Activated CD8-positive, alpha-beta memory T cell treated with anti-CD3 and anti-CD28 coated beads for 48 hours (primary cell): Measurements from ENCODE around the gene HOXD9.

ENCODE experiments used
- DNase-seq, 3 experiments: peaks; one replicate each; pipeline ENCODE4 v3.0.0-alpha.2; 2020; ENCODE audit warnings: low read depth in 2 of 3, low spot score in 2 of 3

The HOXD9 gene

GRCh38 chr2:176110415-176111308 is 11.9 kb upstream of the HOXD9 start:
- DNase-seq: no peak

DNA sequence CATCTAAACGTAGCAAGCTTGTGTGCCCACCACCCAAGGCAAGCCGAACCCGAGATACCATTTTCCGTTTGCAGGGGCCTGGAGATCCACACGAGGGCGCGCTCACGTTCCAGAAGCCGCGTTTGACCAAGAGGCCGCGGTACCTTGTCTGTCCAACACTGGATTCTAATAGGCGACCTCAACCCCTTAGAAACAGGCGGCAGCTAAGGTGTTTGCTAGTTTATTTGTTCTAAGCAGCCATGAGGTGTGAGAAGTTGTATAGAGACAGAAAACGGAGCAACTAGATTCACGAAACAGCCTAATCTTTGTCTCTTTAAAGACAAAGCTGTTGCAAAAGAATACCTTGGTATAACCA is 11.2 kb upstream of the HOXD9 start:
- no peak for DNase-seq

DNA sequence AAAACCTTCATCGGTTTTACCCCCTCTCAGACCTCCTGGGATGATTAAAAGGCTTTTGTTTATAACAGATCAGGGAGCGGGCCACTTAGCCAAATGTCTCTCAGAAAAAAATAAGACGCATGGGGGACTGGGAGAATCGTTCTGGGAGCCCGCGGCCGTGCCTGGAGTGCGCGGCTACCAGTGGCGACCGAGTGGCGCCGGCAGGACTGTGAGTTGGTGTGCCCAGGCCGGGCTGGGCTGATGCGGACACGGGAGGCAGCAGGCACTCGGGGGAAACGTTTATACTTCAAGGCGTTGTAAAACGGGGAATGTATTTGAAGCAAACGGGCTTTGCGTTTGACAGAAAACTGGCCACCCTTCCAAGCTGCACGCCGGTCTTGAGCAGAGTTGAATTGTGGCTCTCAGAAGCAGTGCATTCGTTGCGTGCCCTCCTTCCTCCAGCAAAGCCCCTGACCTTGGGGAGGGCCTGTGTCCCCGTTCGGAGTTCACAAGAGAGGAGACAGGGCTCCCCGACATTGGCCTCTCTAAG is 10.6 kb upstream of the HOXD9 start:
- DNase-seq: no peak

GRCh38 chr2:176112375-176113302 is 9.9 kb upstream of the HOXD9 start:
- DNase-seq: no peak

DNA sequence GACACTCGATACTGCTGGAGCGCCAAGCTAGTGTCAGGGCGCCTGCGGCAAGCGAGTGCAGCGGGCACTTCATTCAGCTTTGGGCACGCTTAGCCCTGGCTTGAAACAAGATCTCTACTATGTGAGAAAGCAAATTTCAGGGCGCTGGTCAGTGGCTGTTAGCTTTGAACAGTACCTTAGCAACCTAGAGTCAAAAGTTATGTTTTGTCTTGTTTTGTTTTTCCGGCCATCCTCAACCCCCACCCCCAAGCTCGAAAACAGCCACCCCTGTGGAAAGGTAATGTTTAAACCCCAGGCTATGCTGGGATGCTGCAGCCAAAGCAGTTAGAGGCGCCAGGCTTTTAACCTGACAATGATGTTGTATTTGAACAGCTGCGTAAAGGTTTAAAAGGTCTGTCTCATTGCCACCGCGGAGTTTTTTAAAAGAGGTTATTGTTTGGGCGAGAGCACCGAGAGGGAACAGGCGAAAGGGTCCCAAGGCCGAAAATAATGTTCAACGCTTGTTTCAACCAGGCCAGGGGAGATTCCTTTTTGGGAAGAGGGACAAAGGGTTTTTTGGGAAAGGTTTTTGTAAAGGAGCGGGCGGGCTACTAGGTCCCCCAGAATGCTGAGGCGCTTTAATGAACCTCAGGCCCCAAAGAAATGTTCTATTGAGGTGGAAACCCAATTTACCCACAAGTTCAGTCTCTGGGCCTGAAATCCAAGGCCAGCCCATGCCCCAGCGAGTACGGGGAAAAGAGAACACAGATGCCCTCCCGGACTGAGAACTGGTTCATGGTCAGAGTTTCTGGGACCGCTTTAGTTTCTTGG is 8.2 kb upstream of the HOXD9 start:
- no peak for DNase-seq

DNA sequence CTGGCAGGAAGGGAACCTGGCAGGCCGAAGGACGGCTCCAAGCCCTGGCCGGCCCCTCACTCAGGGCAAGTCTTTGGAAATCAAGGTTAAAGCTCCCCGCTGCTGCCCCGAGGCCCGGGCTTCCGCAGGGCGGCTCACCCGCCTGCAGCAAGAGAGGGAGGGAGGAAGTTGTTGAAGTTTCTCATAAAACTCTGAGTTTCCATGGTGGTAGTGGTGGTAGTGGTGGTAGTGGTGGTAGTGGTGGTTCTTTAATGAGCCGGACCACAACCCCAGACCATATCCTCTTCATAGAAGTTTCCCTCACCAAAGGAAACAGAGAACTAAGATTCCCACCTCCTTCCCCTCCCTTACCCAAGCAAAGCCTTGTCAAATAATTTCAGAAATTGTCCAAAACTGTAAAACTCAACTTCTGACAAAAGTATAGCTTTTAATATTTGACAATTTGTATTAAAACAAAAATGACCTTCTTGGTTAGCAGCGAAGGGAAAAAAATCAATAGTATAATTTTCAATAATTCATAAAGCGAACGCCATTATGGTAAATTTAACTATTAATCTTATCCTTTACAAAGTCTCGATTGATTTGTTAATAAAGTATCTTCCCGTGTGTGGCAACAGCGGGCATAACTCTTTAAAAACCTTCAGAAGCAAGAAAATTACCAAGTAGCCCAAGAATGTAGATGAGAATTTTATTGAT is 7.4 kb upstream of the HOXD9 start:
- no peak for DNase-seq

GRCh38 chr2:176115883-176116813 is 6.4 kb upstream of the HOXD9 start, which contains the start of gene HOXD10:
TSS of gene HOXD10 (plus strand) at chr2:176116778. CDS start at chr2:176116834, 56 bp downstream.
- DNase-seq: no peak

GRCh38 chr2:176117162-176117822 is 5.2 kb upstream of the HOXD9 start:
- no peak for DNase-seq

- no peak for DNase-seq
Measured at GRCh38 chr2:176117823-176118371, 4.6 kb upstream of the HOXD9 start.

GRCh38 chr2:176118601-176119339 is 3.7 kb upstream of the HOXD9 start:
- no peak for DNase-seq

- DNase-seq: no peak
Measured at GRCh38 chr2:176120364-176121189, 1.9 kb upstream of the HOXD9 start.

DNA sequence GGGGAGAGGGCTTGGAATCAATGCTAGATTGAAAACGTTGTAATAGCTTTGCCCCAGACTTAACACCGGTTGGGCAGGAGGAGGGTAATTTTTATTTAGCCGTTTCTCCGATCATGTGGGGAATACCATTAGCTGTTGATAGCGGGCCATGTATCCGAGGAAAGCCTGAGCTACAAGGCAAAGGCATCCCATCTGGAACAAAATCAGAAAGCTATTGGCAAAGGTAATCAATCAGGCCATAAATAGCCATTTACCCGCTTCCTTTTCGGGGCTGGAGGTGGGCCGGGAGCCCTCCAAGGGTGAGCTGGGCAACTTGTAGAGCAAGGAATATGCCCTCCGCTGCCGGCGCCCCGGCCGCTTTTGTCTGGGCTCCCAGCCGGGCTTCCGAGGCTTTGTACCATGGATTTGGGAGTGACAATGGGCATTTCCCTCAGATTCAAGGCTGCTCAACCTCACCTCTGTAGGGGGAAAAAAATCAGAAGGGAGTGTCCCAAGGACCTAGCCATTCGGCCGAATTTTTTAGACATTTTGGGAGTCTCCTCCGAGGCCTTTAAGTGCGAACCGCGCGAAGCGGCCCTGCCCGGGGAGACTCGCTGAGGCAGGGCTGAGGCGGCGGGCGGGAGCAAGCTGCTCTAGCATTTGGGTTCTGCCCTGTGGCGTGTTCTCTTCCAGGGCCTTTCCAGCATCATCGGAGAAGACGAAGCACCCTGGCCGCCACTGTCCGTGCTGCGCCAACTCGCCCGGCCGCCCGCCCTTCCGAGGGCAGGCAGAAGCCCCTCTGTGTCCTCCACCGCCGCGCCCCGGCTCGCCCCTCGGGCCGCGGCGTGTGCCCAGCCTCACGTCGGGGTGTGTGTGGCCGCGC is 1.1 kb upstream of the HOXD9 start:
- DNase-seq: no peak

DNA sequence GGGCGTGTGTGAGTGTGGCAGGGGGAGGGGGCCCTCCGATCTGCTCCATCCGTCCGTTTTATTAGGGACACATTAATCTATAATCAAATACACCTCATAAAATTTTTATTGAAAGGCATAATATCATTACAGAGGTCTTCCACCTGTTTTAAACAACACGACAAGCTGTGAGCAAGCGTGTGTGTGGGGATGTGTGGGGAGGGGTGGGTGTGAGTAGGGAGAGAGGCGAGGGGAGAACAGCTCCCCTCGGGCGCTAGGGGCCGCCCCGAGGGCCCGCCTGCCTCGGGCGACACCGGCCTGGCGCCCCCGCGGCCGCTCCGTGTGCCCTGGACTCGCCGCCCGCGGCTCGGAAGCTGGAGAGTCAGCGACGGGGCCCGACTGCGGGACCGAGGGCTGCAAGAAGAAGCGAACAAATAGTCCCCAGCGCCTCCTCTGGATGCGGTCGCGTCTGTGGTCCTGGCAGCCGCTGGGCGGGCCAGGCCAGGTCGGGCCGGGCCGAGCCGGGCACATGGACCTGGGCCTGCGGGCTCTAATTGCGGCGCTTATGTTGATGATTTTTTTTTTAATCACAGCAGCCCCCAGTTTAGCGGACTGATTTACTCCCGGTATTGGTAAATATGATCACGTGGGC is 352 bp upstream of the HOXD9 start:
- no peak for DNase-seq

DNA sequence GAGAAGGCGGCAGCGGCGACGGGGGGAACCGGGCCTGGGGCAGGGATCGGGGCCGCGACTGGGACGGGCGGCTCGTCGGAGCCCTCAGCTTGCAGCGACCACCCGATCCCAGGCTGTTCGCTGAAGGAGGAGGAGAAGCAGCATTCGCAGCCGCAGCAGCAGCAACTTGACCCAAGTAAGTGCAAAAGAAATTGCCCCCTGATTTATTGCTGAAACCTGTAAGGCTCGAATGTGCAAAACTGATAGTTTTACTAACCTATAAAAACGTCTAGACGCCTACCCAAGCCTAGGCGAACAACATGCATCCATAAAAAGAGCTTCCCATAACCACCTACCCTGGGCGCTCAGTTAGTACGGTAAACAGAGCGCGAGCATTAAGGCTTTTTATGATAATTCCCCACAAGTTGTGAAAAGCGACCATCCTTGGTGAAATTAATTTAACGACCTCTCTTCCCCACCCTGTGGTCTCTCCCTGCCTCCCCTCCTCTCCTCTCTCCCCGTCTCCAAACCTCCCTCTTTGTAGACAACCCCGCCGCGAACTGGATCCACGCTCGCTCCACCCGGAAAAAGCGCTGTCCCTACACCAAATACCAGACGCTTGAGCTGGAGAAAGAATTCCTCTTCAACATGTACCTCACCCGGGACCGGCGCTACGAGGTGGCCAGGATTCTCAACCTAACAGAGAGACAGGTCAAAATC is 1.0 kb downstream of the HOXD9 start:
- no peak for DNase-seq
